Suppressor macrophage treated with lipopolysaccharide for 4 hours (primary cell): ENCODE results near the gene PHF1.

Source experiments
- DNase-seq: peaks from one replicate; pipeline ENCODE4 v3.0.0-alpha.2; 2020

PHF1 gene

GRCh38 chr6:33433544-33434191 lies 22.9 kb downstream of the PHF1 start:
- no peak for DNase-seq

DNA sequence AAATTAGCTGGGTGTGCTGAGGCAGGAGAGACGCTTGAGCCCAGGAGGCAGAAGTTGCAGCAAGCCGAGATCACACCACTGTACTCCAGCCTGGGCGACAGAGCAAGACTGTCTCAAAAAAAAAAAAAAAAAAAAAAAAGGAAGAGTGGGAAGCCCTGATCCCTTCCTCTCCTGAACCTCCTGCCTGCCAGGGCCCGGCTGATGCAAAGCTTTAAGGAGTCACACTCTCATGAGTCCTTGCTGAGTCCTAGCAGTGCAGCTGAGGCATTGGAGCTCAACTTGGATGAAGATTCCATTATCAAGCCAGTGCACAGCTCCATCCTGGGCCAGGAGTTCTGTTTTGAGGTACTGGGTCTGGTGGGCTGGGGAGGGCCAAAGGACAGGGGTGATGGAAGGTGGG lies 24.1 kb downstream of the PHF1 start:
- DNase-seq: peak; percentile 55

GRCh38 chr6:33437666-33438065 lies 26.9 kb downstream of the PHF1 start:
- DNase-seq: no peak

DNA sequence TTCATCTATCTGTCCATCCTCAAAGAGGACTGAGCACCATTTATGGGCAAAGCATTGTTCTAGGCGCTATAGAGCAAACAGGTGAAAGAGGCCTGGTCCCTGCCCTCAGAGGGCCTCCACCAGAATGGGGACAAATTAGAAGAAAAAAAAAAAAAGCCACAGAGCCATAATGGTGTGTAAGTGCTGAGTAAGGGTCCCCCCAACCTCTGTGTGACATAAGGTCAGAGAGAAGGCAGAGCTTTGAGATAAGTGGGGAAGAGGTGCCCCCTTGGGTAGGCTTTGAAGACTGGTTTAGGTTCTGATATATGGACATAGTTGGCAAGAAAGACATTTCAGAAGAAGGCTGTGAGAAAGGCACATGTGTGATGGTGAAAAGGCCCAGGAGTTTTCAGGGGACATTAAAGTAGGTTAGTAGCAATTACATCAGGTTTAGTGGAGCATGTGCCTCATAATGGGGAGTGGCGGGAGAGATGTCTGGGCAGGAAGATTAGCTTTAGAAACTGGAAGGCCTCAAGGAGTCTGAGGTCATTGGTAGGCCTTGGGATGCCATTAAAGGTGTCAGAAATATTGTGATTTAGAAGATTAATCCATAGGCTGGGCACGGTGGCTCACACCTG lies 28.3 kb downstream of the PHF1 start:
- no peak for DNase-seq

DNA sequence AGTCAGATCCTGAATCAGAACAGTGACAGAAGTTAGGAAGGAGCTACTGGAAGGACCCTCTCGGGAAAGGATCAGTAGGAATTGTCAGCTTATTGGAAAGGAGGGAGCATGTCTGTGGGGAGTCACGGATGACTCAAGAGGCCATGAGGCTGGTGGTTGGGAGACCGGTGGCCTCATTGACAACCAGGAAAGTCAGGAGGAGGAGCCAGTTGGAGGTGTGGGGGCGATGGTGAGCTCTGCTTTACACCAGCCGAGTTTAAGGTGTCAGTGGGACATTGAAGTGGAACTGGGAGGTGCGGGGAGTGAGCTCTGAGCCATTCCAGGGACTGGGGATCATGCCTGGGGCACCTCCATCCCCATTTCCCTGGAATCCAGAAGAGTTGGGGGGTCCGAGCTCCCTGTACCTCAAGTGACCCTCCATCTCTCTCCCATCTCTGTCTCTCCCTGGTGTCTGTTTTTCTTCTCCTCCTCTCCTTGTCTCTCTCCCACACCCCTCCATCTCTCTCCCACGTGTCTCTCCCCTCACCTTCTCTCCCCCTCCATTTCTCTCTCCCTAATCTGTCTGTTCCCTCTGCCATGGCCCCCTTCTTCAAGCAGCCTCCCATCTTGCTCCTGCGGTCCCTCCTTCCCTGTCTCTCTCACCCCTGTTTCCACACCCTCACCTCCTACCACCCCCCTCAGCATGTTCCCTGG lies 29.3 kb downstream of the PHF1 start:
- no peak for DNase-seq

GRCh38 chr6:33440649-33441309 lies 30.0 kb downstream of the PHF1 start:
- no peak for DNase-seq

- DNase-seq: no peak
Measured at GRCh38 chr6:33441457-33441856, 30.6 kb downstream of the PHF1 start.

DNA sequence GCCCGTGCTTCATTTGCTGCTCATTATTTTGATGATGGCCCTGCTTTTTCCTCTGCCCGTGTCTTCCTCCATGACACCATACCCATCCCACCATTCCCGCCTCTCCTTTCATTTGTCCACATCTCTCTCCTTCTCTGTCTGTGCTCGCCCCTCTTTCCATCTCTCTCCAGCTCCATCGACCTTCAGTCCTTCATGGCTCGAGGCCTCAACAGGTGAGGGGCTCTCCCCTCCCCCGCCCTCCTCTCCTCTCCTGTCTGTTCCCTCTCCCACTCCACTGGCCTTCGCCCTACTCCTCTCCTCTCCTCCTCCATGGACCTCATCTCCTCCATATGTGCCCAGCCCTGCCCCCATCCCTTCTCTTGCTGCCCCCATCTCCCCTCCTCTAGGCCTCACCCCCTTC lies 31.5 kb downstream of the PHF1 start:
- no peak for DNase-seq

DNA sequence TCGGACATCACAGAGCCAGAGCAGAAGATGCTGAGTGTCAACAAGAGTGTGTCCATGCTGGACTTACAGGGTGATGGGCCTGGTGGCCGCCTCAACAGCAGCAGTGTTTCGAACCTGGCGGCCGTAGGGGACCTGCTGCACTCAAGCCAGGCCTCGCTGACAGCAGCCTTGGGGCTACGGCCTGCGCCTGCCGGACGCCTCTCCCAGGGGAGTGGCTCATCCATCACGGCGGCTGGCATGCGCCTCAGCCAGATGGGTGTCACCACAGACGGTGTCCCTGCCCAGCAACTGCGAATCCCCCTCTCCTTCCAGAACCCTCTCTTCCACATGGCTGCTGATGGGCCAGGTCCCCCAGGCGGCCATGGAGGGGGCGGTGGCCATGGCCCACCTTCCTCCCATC lies 32.2 kb downstream of the PHF1 start:
- no peak for DNase-seq

- no peak for DNase-seq
Measured at GRCh38 chr6:33443619-33444504, 33.0 kb downstream of the PHF1 start.

DNA sequence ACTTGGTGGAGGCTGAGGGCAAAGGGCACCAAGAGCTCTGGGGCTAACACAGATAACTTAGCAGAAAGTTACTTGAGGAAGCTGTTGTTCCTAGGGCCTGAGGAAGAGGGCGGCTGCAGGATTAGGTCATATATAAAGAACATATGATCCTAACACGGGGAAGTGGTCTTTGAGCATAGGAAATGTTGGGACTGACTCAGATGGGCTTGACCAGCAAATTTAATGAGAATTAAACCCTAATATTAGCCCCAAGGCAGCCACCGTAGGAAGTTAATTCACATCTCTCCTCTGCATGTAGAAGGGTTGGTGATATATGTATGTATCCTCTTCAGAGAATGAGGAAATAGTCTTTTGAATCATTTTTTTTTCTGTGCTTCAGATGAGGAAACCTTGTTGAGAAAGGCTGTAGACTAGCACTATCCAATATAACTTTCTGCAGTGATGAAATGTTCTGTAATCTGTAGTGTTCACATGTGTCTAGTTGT lies 34.3 kb downstream of the PHF1 start:
- peak; percentile 85 for DNase-seq

DNA sequence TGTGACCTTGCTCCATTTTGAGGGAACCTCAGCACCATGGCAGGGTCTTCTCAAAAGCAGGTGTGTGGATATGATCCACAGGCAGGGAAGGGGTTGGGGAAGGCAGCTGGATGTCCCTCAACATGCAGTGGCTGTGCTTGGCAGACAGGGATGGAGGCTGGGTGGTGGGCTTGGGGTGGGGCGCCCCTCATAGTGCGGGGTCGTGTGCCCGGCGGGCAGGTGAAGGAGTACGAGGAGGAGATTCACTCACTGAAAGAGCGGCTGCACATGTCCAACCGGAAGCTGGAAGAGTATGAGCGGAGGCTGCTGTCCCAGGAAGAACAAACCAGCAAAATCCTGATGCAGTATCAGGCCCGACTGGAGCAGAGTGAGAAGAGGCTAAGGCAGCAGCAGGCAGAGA lies 35.5 kb downstream of the PHF1 start:
- no peak for DNase-seq

GRCh38 chr6:33450434-33450833 lies 39.6 kb downstream of the PHF1 start:
- peak; percentile 80 for DNase-seq

- no peak for DNase-seq
Measured at GRCh38 chr6:33451606-33452005, 40.8 kb downstream of the PHF1 start.

DNA sequence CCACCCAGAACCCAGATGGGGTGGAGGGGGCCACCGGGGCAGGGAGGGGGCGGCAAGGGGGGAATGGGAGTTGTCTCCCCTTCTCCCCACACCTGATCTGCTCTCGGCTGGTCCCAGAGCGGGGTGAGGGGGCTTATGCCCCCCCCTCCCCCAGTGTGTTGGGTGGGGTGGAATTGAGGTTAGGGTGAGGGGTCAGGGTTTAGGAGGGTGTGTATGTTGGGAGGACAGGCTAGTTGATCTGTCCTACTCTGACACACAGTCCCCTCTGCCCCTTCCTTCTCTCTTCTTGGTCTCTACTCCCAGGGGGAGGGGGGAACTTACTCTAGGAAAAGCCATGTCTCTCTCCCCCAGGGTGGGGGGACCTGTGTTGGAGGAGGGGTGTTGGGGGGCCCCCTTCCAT lies 41.7 kb downstream of the PHF1 start:
- DNase-seq: no peak

- no peak for DNase-seq
Measured at GRCh38 chr6:33453393-33454008, 42.7 kb downstream of the PHF1 start.

DNA sequence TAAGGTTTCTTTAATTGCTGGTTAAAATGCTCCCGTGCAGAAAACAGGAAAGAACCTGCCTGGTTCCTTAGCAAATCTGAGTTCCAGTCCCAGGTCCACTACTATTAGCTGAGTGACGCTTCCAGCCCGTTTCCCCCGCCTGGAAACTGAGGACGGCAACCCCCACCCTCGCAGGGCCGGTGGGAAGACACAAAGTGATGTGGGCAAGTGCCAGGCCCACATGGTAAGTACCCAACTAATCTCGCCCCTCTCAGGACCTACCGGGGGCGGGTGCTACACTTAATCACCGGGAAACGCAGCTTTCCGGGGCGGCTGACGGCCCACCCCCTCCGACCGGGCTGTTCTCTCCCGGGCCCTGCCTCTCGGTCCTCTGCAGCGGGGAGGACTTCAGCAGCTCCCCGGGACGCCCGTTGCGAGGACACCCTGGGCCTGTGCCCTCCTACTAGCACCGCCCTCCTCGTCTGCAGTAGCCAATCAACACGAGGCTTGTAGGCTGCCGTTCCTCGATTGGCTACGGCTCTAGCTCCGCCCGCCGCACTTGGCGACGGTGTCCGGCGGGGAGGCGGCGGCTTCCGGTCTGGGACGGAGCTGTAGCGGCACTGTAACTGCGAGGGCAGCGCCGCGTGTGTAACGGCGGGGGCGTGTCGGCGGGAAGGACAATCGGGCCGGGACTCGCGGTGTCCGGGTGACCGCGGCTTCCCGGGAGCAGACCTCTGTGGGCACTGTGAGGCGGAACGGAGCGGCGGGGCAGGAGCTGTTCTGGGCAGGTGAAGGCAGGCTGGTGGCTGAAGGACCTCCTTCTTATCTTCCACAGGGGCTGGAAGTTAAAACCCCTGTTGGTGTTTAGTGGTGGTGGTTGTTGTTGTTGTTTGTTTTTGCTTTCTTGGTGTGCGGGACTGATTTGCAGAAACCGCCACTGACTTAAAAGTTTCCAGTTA lies 43.5 kb downstream of the PHF1 start, which contains the start of gene ZBTB9:
TSS of gene ZBTB9 (plus strand) at position 568 of the 938 bp plus-strand sequence. CDS start 525 bp downstream, outside the sequence.
- peak; percentile 98 for DNase-seq

DNA sequence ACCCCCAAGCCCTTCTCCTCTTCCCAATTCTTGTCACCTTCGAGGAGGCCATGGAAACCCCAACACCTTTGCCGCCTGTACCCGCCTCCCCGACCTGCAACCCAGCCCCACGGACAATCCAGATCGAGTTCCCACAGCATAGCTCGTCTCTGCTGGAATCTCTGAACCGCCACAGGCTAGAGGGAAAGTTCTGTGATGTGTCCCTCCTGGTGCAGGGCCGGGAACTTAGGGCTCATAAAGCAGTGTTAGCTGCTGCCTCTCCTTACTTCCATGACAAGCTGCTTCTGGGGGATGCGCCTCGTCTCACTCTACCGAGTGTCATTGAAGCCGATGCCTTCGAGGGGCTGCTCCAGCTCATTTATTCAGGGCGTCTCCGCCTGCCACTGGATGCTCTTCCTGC lies 44.2 kb downstream of the PHF1 start:
- no peak for DNase-seq

GRCh38 chr6:33456156-33456555 lies 45.3 kb downstream of the PHF1 start:
- no peak for DNase-seq

DNA sequence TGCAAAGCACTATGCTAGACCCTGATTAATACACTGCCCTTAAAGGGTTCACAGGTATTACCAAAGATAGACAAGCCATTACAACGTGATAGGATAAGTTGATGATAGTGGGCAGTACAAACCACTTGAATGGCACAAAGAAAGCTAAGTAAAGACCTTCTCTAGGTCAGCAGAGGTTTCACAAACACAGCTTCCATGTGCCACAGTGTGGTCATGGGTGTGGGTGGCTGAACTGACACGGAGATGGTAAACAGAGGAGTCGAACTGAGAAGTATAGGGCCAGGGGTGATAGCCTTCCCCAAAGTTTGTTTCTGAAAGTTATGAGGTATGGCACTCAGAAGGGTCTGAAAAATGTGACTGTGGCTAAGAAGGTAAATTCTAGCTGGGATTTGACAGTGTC lies 47.9 kb downstream of the PHF1 start:
- no peak for DNase-seq

GRCh38 chr6:33459226-33459625 lies 48.4 kb downstream of the PHF1 start:
- no peak for DNase-seq
